Psoas muscle (tissue), 8 donors: ENCODE results near the gene TBPL2. TPM values are rescaled to one million over a fixed set of nuclear protein-coding genes. Genes with fewer than 3 reads are reported as not detected.

ENCODE experiments used
- ATAC-seq, 4 donors: fragments of 200-7000 bp; cut with Tn5 transposase; one replicate each; pipeline ENCODE4 v1.9.1; 2020; ENCODE audit warnings: moderate library complexity in 3 of 4, mild to moderate bottlenecking in 2 of 4
- DNase-seq, 2 donors: peaks; one replicate each; pipeline ENCODE4 v3.0.0-alpha.2; 2020
- H3K27ac ChIP-seq: fragments of 200-600 bp; one replicate; pipeline ENCODE4 v1.8.0; 2022
- H3K27me3 ChIP-seq, 3 donors: fragments of 200-600 bp in 1 of 3; one replicate each; pipeline versions ENCODE4 v1.6.1 to v1.8.0; 2013 to 2022; ENCODE audit warnings: low read length in 2 of 3, mild to moderate bottlenecking in 2 of 3, moderate library complexity in 1 of 3; ENCODE audit not compliant: insufficient read depth in 3 of 3
- H3K36me3 ChIP-seq, 2 donors: fragments of 200-600 bp in 1 of 2; one replicate each; pipeline versions ENCODE4 v1.6.1 to v1.8.0; 2013 to 2022; ENCODE audit warnings: low read depth in 1 of 2, mild to moderate bottlenecking in 1 of 2, moderate library complexity in 1 of 2; ENCODE audit not compliant: insufficient read depth in 1 of 2
- H3K4me1 ChIP-seq: fragments of 200-600 bp; one replicate; pipeline ENCODE4 v1.8.0; 2022
- H3K4me3 ChIP-seq: fragments of 200-600 bp; one replicate; pipeline ENCODE4 v1.8.0; 2022; ENCODE audit warnings: mild to moderate bottlenecking
- H3K9me3 ChIP-seq: fragments of 200-600 bp; one replicate; pipeline ENCODE4 v1.8.0; 2022
- CTCF ChIP-seq: fragments of 200-600 bp; IDR thresholded peaks from one replicate; pipeline ENCODE4 v1.8.0; 2022; ENCODE audit warnings: antibody characterized with exemption
- WGBS, 3 donors: extraction: QIAGEN DNeasy Blood & Tissue Kit; methylation state at CpG; one replicate each; pipeline versions ENCODE4 v1.1.6 to v1.1.7; 2013; 5-methylcytosine and 5-hydroxymethylcytosine counted together
- intact Hi-C, 2 donors: fragments of 100-400 bp; cut with DNase I; formaldehyde crosslinking; loops; one replicate each; pipeline versions ENCODE4 v1.11.0 to v1.14.2; 2022
- polyA plus RNA-seq, 3 donors: library from polyadenylated mRNA; stranded (reverse); fragments of 200-250 nt; gene quantifications; one replicate each; pipeline ENCODE4 v1.2.3, GENCODE V29; 2013
- total RNA-seq, 4 donors: library from RNA; stranded (reverse); fragmentation: NEBNext Ultra II Directional in 2 of 4; extraction: Animal tissue kit (Norgen Biotek cat#: 25700) in 2 of 4; gene quantifications; one replicate each; pipeline versions ENCODE4 v1.2.1 to v1.2.4, GENCODE V29; 2021 to 2023
- donor health status: healthy with polysubstance abuse.
- donor health status: DM: no; HTN: no; CAD: no; lungs with moderate emphysema.
- donor health status: Bipolar disorder and iron deficiency.
- donor health status: healthy.
- donor health status: DM: yes; HTN: yes; CAD: no.
- donor health status: DM: no; HTN: no; CAD: no.
- donor health status: DM: no; HTN: no; CAD: no.
- donor health status: DM: yes; HTN: yes; CAD: no.

Gene TBPL2
- total and polyA plus RNA-seq, 7 donors = not detected

DNA sequence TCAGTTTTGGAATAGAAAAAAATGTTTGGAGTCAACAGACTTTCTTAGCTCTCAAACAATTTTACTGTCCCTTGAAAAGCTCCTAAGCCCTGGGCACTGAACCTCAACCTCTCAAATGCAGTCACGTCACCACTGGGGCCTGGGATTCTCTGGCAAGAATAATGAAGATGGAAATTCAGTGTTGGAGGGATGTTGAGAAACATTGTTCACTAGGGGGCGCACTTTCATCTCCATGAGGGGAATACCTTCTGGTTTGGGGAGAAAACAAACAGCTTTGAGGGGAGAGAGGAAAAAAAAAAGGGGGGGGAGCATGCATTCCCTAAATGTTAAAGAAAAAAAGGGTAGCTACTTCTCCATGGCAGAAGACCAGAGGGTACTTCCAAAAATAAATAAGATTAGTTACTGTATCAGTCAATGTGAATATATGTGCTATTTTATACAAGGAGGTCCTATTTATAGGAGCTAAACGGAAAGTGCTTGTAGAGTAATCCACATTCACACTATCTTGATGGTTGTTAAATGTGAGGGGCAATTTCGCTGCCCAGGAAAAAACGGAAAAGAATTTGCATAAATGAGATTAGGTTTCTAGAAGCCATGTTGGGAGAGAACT, 5.8 kb upstream of the TBPL2 start:
- ATAC-seq (peak; percentile 44 to 78 (median 56)), DNase-seq (no peak)
- Histone ChIP-seq H3K4me3 (no peak overlapping the region), H3K27ac (no peak overlapping the region), H3K36me3 (no peaks in the 10 kb centered on the region), H3K27me3 (no peaks in the 10 kb centered on the region), H3K9me3 (no peaks in the 10 kb centered on the region), H3K4me1 (no peaks in the 10 kb centered on the region)
- peak; percentile 63 for TF ChIP-seq CTCF
- intact Hi-C loops = loop anchor here (10.0 kb wide), 2 partner anchors 109 to 1029 kb away; no protein-coding TSS in a partner anchor
- 15 to 24% (median 18%) methylated on average over 5 of the region's 5 CpGs for WGBS, 3 donors

DNA sequence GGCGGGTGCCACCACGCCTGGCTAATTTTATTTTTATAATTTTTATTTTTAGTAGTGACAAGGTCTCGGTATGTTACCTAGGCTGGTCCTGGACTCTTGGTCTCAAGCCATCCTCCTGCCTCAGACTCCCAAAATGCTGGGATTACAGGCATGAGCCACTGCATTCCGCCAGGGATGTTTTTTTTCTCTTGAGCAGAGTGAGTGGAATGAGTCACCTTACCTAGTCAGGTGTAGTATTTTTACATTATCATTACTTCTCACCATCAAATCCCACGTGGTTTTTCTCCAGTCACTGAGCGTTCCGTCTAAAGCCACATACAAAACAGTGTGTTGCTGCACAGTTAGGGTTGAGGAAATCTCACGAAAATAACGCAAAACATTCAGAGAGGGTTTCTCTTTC, 870 bp upstream of the TBPL2 start:
- Histone ChIP-seq H3K27me3 (no peaks in the 10 kb centered on the region), H3K36me3 (no peaks in the 10 kb centered on the region), H3K4me3 (no peak overlapping the region), H3K27ac (no peak overlapping the region), H3K4me1 (no peaks in the 10 kb centered on the region), H3K9me3 (no peaks in the 10 kb centered on the region)
- intact Hi-C loops = loop anchor here (10.0 kb wide), 2 partner anchors 114 to 1034 kb away; no protein-coding TSS in a partner anchor
- no peak for TF ChIP-seq CTCF
- 80 to 88% (median 81%) methylated on average over 9 of the region's 9 CpGs for WGBS, 3 donors
- no peak for ATAC-seq
- DNase-seq = no peak

DNA sequence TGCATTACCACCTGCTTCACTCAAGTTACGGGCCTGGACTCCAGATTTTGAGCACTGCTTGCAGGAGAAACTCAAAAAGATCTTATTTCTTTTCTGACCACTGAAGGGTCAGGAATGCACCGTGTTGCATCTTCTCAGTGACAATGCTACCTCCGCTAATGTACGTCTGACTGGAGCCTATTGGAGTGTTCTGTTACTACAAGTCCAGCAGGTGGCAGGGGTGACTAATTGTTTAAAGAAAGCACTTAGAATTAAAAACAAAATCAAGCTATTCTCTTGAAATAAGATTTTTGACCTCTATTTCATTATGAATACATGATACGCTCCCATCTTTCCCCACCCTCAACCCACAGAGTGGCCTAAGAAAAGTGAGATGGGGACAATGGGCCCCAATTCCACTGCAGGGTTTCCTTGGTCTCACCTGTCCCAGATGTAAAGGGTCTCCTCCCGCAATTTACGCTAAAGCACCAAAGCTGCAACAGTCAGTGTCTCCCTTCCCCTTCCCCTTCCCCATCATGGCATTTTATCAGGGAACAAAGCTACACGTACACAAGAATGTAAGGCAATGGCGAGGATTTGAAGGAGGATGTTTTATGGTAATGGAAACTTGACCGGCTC, 2.2 kb downstream of the TBPL2 start:
- Histone ChIP-seq H3K27ac (no peak overlapping the region), H3K27me3 (no peaks in the 10 kb centered on the region), H3K4me3 (no peak overlapping the region), H3K36me3 (no peaks in the 10 kb centered on the region), H3K4me1 (no peaks in the 10 kb centered on the region), H3K9me3 (no peaks in the 10 kb centered on the region)
- intact Hi-C loops = no loop called here
- ATAC-seq (peak in 3 of 4 donors; percentile 43 to 58 (median 53)), DNase-seq (no peak)
- peak; percentile 43 for TF ChIP-seq CTCF
- WGBS, 3 donors = 57 to 59% (median 57%) methylated on average over 10 of the region's 10 CpGs

DNA sequence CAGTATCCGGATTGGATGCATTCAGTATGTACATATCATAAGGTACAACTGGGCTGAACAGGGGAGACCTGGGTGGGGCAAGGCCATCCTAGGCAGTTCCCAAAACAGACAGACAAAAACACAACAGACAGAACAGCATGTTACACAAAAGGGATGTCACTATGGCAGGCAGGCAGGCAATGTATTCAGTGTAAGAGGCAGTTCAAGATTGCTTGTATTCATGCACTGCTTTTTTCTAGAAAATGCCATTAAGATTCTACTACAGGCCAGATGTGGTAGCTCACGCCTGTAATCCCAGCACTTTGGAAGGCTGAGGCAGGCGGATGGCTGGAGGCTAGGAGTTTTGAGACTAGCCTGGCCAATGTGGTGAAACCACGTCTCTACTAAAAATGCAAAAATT, 3.5 kb downstream of the TBPL2 start:
- Histone ChIP-seq H3K4me1 (no peaks in the 10 kb centered on the region), H3K27ac (no peak overlapping the region), H3K27me3 (no peaks in the 10 kb centered on the region), H3K9me3 (no peaks in the 10 kb centered on the region), H3K4me3 (no peak overlapping the region), H3K36me3 (no peaks in the 10 kb centered on the region)
- intact Hi-C loops = no loop called here
- no peak for TF ChIP-seq CTCF
- no peak for DNase-seq
- WGBS, 3 donors = 79 to 83% (median 81%) methylated on average over 4 of the region's 4 CpGs
- ATAC-seq = no peak
